Prostate gland (tissue), 2 donors: ENCODE measurements around the gene PKNOX2.

Experiments
- CTCF ChIP-seq, 4 experiments: fragments of 200-600 bp in 2 of 4; fragments of 450-650 bp in 2 of 4; sonication (generic) in 2 of 4; IDR thresholded peaks; 1 replicate in 3 of 4; 2 replicates in 1 of 4; pipeline ENCODE4 v1.5.1; 2016 to 2019; ENCODE audit warnings: antibody characterized with exemption in 4 of 4, mild to moderate bottlenecking in 2 of 4, moderate library complexity in 2 of 4
- POLR2A ChIP-seq: fragments of 450-650 bp; IDR thresholded peaks from one replicate; pipeline ENCODE4 v1.6.1; 2016; ENCODE audit warnings: antibody characterized with exemption, mild to moderate bottlenecking
- POLR2AphosphoS5 ChIP-seq: sonication (generic); formaldehyde crosslinking; IDR thresholded peaks from one replicate; pipeline ENCODE4 v1.6.1; 2017; ENCODE audit warnings: antibody characterized with exemption

DNA sequence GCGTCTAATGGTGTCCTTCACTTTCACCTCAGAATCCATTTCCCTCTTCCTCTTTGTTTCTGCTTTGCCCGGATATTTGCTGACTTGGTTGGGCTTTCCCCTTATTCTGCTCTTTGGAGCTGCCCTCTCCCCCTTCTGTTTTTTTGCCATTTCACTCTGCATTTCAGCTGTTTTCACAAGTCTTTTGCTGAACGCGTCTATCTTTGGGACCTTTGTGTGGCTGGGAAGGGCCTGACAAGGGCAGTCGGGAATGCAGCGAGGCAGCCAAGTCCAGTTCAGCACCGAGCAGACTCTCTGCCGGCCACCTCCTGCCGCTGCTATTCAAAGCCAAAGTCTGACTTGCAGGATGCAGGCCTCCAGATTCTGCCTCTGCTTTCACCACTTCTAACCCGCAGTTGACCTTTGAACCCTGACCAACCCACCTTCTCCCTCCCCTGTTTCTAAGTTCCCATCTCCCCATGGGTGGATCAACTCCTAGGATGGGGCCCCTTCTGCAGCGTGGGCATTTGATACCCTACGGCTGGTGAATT, 293.3 kb downstream of the PKNOX2 start:
- TF ChIP-seq CTCF (IDR thresholded peaks at IDR 0.05): no peak
- TF ChIP-seq POLR2AphosphoS5: no peak
- no peak for TF ChIP-seq POLR2A
